K562 (cell line): ENCODE data around the gene ENTPD5. TPM values are rescaled to one million over a fixed set of nuclear protein-coding genes. Genes with fewer than 3 reads are reported as not detected.

Experiments
- ATF6 ChIP-seq: sonication (generic); formaldehyde crosslinking; IDR thresholded peaks from 2 replicates; pipeline ENCODE4 v1.4.0; 2020; ENCODE audit warnings: mild to moderate bottlenecking, missing genetic modification reagents
- CEBPG ChIP-seq, 3 experiments: fragments of 200-800 bp in 1 of 3; sonication (Bioruptor generic) in 1 of 3; sonication (generic) in 1 of 3; formaldehyde crosslinking in 1 of 3; IDR thresholded peaks in 2 of 3; conservative IDR thresholded peaks in 1 of 3; 2 replicates each; pipeline versions ENCODE4 v1.6.1 to v1.8.0; 2016 to 2022; ENCODE audit warnings: missing compliant biosample characterization in 2 of 3, missing genetic modification characterization in 2 of 3, mild to moderate bottlenecking in 1 of 3, missing genetic modification reagents in 1 of 3
- E2F6 ChIP-seq, 2 experiments: IDR thresholded peaks; 2 replicates each; pipeline ENCODE4 v1.6.1; 2011; ENCODE audit warnings: borderline replicate concordance in 1 of 2, control low read depth in 1 of 2, low read depth in 1 of 2, low read length in 1 of 2, mild to moderate bottlenecking in 1 of 2, mixed read lengths in 1 of 2, moderate library complexity in 1 of 2; ENCODE audit not compliant: insufficient read depth in 1 of 2, insufficient read length in 1 of 2, poor library complexity in 1 of 2, severe bottlenecking in 1 of 2; ENCODE audit errors: extremely low read depth in 1 of 2
- HMG20B ChIP-seq: fragments of 250-450 bp; sonication (Bioruptor Pico); IDR thresholded peaks from 2 replicates; pipeline ENCODE4 v1.5.0; 2021; ENCODE audit warnings: mild to moderate bottlenecking
- NRF1 ChIP-seq, 2 experiments: fragments of 450-650 bp; IDR thresholded peaks in 1 of 2; conservative IDR thresholded peaks in 1 of 2; 2 replicates each; pipeline ENCODE4 v1.6.1; 2014; ENCODE audit warnings: mild to moderate bottlenecking in 2 of 2
- PURB ChIP-seq: sonication (generic); formaldehyde crosslinking; IDR thresholded peaks from 2 replicates; pipeline ENCODE4 v1.9.0; 2021; ENCODE audit warnings: low read depth, mild to moderate bottlenecking, missing genetic modification reagents
- RBM15 ChIP-seq: fragments of 200-400 bp; formaldehyde crosslinking; IDR thresholded peaks from 2 replicates; pipeline ENCODE4 v1.6.1; 2018; ENCODE audit warnings: mild to moderate bottlenecking, low read length, moderate library complexity; ENCODE audit not compliant: insufficient read depth
- RUNX1 ChIP-seq: sonication (generic); IDR thresholded peaks from 2 replicates; pipeline ENCODE4 v1.6.1; 2016; ENCODE audit warnings: antibody characterized with exemption, low read depth
- SETDB1 ChIP-seq: IDR thresholded peaks from one replicate; pipeline ENCODE4 v1.6.1; 2012; ENCODE audit warnings: low read length, control low read depth, inconsistent platforms
- SIRT6 ChIP-seq: IDR thresholded peaks from one replicate; pipeline ENCODE4 v1.6.1; 2012; ENCODE audit warnings: low read depth, mild to moderate bottlenecking, control low read depth, inconsistent platforms, low read length, moderate library complexity
- SP2 ChIP-seq: IDR thresholded peaks from 2 replicates; pipeline ENCODE4 v1.6.1; 2011; ENCODE audit warnings: mild to moderate bottlenecking, low read depth, low read length, moderate library complexity; ENCODE audit not compliant: poor library complexity, severe bottlenecking; ENCODE audit errors: extremely low read depth
- SRSF3 ChIP-seq: fragments of 200-400 bp; formaldehyde crosslinking; IDR thresholded peaks from 2 replicates; pipeline ENCODE4 v1.6.1; 2016; ENCODE audit warnings: mild to moderate bottlenecking, low read length, moderate library complexity; ENCODE audit not compliant: insufficient read depth
- TRIM28 ChIP-seq: fragments of 450-650 bp; IDR thresholded peaks from 2 replicates; pipeline ENCODE4 v1.6.1; 2017
- ZNF146 ChIP-seq: IDR thresholded peaks from one replicate; pipeline ENCODE4 v1.6.1; 2018; ENCODE audit warnings: missing compliant biosample characterization; ENCODE audit not compliant: unreplicated experiment
- ZNF165 ChIP-seq: fragments of 250-450 bp; sonication (Bioruptor Pico); IDR thresholded peaks from 2 replicates; pipeline ENCODE4 v1.4.0; 2020; ENCODE audit warnings: borderline replicate concordance
- polyA plus RNA-seq, 8 experiments: library from polyadenylated mRNA; depleted of rRNA in 4 of 8; stranded (reverse) in 5 of 8; unstranded in 3 of 8; fragments of >200 nt; fragmentation: Nextera tagmentation in 2 of 8; fragmentation: Illumina TruSeq in 1 of 8; extraction: Ambion mirVana in 2 of 8; extraction: Trizol in 1 of 8; gene quantifications; 2 replicates each; pipeline versions ENCODE4 v1.2.1 to v1.2.3, GENCODE V29; 2011 to 2014; ENCODE audit warnings: inconsistent platforms in 1 of 8, missing spikeins in 1 of 8
- total RNA-seq, 7 experiments: library from RNA; depleted of rRNA in 6 of 7; stranded (reverse); fragments of >200 nt in 6 of 7; fragmentation: Illumina TruSeq in 2 of 7; extraction: Trizol in 2 of 7; gene quantifications; 2 replicates each; pipeline versions ENCODE4 v1.2.1 to v1.2.3, GENCODE V29; 2011 to 2021; ENCODE audit warnings: low replicate concordance in 1 of 7
- TF ChIP-seq, protein P1 (sequence below): fragments of 450-650 bp; IDR thresholded peaks from 2 replicates; pipeline ENCODE4 v1.6.1; 2017; ENCODE audit warnings: antibody characterized with exemption

ENTPD5 gene
- total and polyA plus RNA-seq, 9 of the 15 experiments (the other 6 are each of a cell fraction or from before 2014, with no cell fraction given), result 2.7 to 15.3 (median 10.3) TPM

DNA sequence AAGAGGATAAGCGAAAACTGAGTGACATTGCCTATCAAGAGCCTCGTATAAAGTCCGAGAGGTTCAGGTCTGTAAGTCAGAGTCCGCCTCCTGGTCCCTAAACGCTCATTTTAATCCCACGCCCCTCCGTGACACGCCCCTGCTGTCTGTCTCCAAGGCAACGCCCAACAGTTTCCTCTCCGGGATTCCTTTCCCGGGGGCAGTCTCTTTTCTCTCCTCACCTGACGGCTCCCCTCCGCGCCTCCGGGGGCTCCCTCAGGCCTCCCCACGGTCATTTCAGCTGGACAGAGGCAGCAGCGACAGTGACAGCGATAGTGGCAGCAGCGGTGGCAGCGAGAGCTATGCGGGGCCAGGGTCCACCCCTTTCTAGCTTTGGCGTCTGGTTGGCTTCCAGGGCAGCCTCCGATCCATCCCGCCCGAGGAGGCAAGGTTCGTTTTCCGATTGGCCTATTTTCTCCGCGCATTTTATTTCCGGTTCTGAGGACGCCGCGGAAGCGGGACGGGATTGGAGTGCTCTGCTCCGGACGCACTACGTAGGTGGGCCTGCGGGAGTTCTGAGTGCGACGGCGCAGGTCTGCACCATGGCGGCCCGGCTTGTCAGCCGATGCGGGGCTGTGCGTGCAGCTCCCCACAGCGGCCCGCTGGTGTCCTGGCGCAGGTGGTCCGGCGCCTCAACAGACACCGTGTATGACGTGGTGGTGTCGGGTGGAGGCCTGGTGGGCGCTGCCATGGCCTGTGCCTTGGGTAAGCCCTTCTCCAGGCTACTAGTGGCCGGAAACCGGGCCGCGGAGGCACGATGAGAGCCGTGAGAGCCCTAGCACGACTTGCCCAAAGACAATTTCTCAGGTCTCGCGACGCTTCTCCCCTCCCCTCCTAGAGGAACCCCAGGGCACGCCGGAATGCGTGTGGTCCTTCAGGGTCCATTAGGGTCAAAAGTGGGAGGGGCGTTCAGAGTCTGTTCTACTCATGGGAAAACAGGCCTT is 69.0 kb downstream of the ENTPD5 start, which contains the start of the genes COQ6 and FAM161B (continued):
- TF ChIP-seq PURB, result no peak
- no peak for TF ChIP-seq RUNX1
- no peak for TF ChIP-seq RBM15
- no peak for TF ChIP-seq TRIM28
- no peak for TF ChIP-seq HMG20B (CRISPR knock-in tag)
- no peak for TF ChIP-seq SIRT6
- no peak for TF ChIP-seq ATF6 (CRISPR knock-in tag)
- peak; percentile 90 to 92 for TF ChIP-seq NRF1 (conservative IDR thresholded peaks at IDR 0.05 in 1 of 2, IDR thresholded peaks at IDR 0.05 in 1 of 2)
- TF ChIP-seq E2F6 (IDR thresholded peaks at IDR 0.05; ENCODE audit: borderline replicate concordance in 1 of 2, extremely low read depth in 1 of 2, insufficient read depth in 1 of 2, insufficient read length in 1 of 2, low read depth in 1 of 2, low read length in 1 of 2, poor library complexity in 1 of 2, severe bottlenecking in 1 of 2), result peak; percentile 29 to 62
- no peak for TF ChIP-seq CEBPG (CRISPR knock-in tag; IDR thresholded peaks at IDR 0.05)
- TF ChIP-seq CEBPG (tag; conservative IDR thresholded peaks at IDR 0.05 in 1 of 2, IDR thresholded peaks at IDR 0.05 in 1 of 2), result no peak
- TF ChIP-seq SETDB1, result no peak
- no peak for TF ChIP-seq ZNF165 (CRISPR knock-in tag)
- TF ChIP-seq SP2, result no peak
- no peak for TF ChIP-seq SRSF3
- no peak for TF ChIP-seq ZNF146
- TF ChIP-seq, protein P1, sequence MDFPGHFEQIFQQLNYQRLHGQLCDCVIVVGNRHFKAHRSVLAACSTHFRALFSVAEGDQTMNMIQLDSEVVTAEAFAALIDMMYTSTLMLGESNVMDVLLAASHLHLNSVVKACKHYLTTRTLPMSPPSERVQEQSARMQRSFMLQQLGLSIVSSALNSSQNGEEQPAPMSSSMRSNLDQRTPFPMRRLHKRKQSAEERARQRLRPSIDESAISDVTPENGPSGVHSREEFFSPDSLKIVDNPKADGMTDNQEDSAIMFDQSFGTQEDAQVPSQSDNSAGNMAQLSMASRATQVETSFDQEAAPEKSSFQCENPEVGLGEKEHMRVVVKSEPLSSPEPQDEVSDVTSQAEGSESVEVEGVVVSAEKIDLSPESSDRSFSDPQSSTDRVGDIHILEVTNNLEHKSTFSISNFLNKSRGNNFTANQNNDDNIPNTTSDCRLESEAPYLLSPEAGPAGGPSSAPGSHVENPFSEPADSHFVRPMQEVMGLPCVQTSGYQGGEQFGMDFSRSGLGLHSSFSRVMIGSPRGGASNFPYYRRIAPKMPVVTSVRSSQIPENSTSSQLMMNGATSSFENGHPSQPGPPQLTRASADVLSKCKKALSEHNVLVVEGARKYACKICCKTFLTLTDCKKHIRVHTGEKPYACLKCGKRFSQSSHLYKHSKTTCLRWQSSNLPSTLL, result no peak
